Measurements from ENCODE around the gene CPXM1. TPM values are rescaled to one million over a fixed set of nuclear protein-coding genes. Genes with fewer than 3 reads are reported as not detected.

The CPXM1 gene
- total RNA-seq (2014; rRNA removed) (not detected in 2 replicates), Bru-seq, nascent RNA (percentile 14 among the genes with signal in this experiment), BruChase-seq, experiment 1, labeled RNA remaining after a 6-hour chase (percentile 25 among the genes with signal in this experiment), BruChase-seq, experiment 2, labeled RNA remaining after a 2-hour chase (percentile 22 among the genes with signal in this experiment)
- long read RNA-seq, result 0 reads

GRCh38 chr20:2800521-2801285 lies at the start of gene CPXM1:
TSS of gene CPXM1 (minus strand) at chr20:2800627. CDS start at chr20:2800572, 55 bp downstream.
- H3F3A ChIP-seq (ENCODE audit: low read length, unreplicated experiment), result no peaks in the 10 kb centered on the region
- TF ChIP-seq EZH2phosphoT487 (IDR thresholded peaks at IDR 0.05; ENCODE audit: borderline replicate concordance, low read length) (no peak), EZH2 (IDR thresholded peaks at IDR 0.05; ENCODE audit: low read length, unreplicated experiment) (no peak), CTCF (conservative IDR thresholded peaks at IDR 0.05; ENCODE audit: low read depth, low read length) (no peak)
- ATAC-seq, result no peak
- H3K27me3 ChIP-seq (ENCODE audit: low read length), result no peaks in the 10 kb centered on the region
- H3K36me3 ChIP-seq (ENCODE audit: low read depth, low read length), result no peaks in the 10 kb centered on the region
- H3K9me2 ChIP-seq (replicated peaks; ENCODE audit: low read length), result no peaks in the 10 kb centered on the region
- no peak within 1 kb of the TSS for H3K4me2 ChIP-seq (ENCODE audit: low read length)
- no peaks in the 10 kb centered on the region for H3K9me3 ChIP-seq (ENCODE audit: low read length)
- no peaks in the 10 kb centered on the region for H4K20me1 ChIP-seq (ENCODE audit: low read length)
- no peak for DNase-seq
- ChIA-PET CTCF (no interaction called here), POLR2A (ENCODE audit: unreplicated experiment) (no interaction called here)
- no peaks in the 10 kb centered on the region for H3K4me1 ChIP-seq (ENCODE audit: insufficient read depth, low read length)
- no peaks in the 10 kb centered on the region for H3K79me2 ChIP-seq (ENCODE audit: low read length)
- no peak within 1 kb of the TSS for H3K27ac ChIP-seq (ENCODE audit: low read length)
- no TSS peak for BruUV-seq (replicated peaks)
- no peak within 1 kb of the TSS for H3K4me3 ChIP-seq (ENCODE audit: low read length)
- H2AFZ ChIP-seq (ENCODE audit: low read length), result no peak within 1 kb of the TSS
- no peak within 1 kb of the TSS for H3K9ac ChIP-seq (ENCODE audit: low read length)
- intact Hi-C loops (cut with micrococcal nuclease), result no loop called here

GRCh38 chr20:2849529-2849928 lies 49.1 kb upstream of the CPXM1 start:
- no peak for ATAC-seq
- no peaks in the 10 kb centered on the region for H3F3A ChIP-seq (ENCODE audit: low read length, unreplicated experiment)
- no peak overlapping the region for H3K4me3 ChIP-seq (ENCODE audit: low read length)
- no peaks in the 10 kb centered on the region for H4K20me1 ChIP-seq (ENCODE audit: low read length)
- ChIA-PET POLR2A (ENCODE audit: unreplicated experiment) (no interaction called here), CTCF (no interaction called here)
- intact Hi-C loops (cut with micrococcal nuclease), result no loop called here
- no peak overlapping the region for H2AFZ ChIP-seq (ENCODE audit: low read length)
- no peak overlapping the region for H3K4me2 ChIP-seq (ENCODE audit: low read length)
- no peaks in the 10 kb centered on the region for H3K9me2 ChIP-seq (replicated peaks; ENCODE audit: low read length)
- no peak overlapping the region for H3K27ac ChIP-seq (ENCODE audit: low read length)
- no peaks in the 10 kb centered on the region for H3K36me3 ChIP-seq (ENCODE audit: low read depth, low read length)
- H3K79me2 ChIP-seq (ENCODE audit: low read length), result 0 out of 2 replicates have a peak, but pooled peaks cover 4% of the 10 kb centered on the region
- H3K27me3 ChIP-seq (ENCODE audit: low read length), result no peaks in the 10 kb centered on the region
- TF ChIP-seq CTCF (conservative IDR thresholded peaks at IDR 0.05; ENCODE audit: low read depth, low read length) (no peak), EZH2phosphoT487 (IDR thresholded peaks at IDR 0.05; ENCODE audit: borderline replicate concordance, low read length) (no peak), EZH2 (IDR thresholded peaks at IDR 0.05; ENCODE audit: low read length, unreplicated experiment) (no peak)
- no peaks in the 10 kb centered on the region for H3K9me3 ChIP-seq (ENCODE audit: low read length)
- no peak overlapping the region for H3K9ac ChIP-seq (ENCODE audit: low read length)
- H3K4me1 ChIP-seq (ENCODE audit: insufficient read depth, low read length), result no peaks in the 10 kb centered on the region
- DNase-seq, result no peak
- no TSS peak for BruUV-seq (replicated peaks)

GRCh38 chr20:2847802-2848201 lies 47.4 kb upstream of the CPXM1 start:
- Histone ChIP-seq H3K36me3 (ENCODE audit: low read depth, low read length) (no peaks in the 10 kb centered on the region), H3F3A (ENCODE audit: low read length, unreplicated experiment) (no peaks in the 10 kb centered on the region), H3K9me3 (ENCODE audit: low read length) (no peaks in the 10 kb centered on the region), H4K20me1 (ENCODE audit: low read length) (no peaks in the 10 kb centered on the region), H3K4me1 (ENCODE audit: insufficient read depth, low read length) (no peaks in the 10 kb centered on the region), H3K4me3 (ENCODE audit: low read length) (no peak overlapping the region), H3K79me2 (ENCODE audit: low read length) (0 out of 2 replicates have a peak, but pooled peaks cover 4% of the 10 kb centered on the region), H3K4me2 (ENCODE audit: low read length) (no peak overlapping the region), H3K27me3 (ENCODE audit: low read length) (no peaks in the 10 kb centered on the region), H3K27ac (ENCODE audit: low read length) (no peak overlapping the region), H3K9ac (ENCODE audit: low read length) (no peak overlapping the region), H2AFZ (ENCODE audit: low read length) (no peak overlapping the region), H3K9me2 (replicated peaks; ENCODE audit: low read length) (no peaks in the 10 kb centered on the region)
- no peak for ATAC-seq
- intact Hi-C loops (cut with micrococcal nuclease), result no loop called here
- BruUV-seq (replicated peaks), result no TSS peak
- TF ChIP-seq EZH2 (IDR thresholded peaks at IDR 0.05; ENCODE audit: low read length, unreplicated experiment) (no peak), EZH2phosphoT487 (IDR thresholded peaks at IDR 0.05; ENCODE audit: borderline replicate concordance, low read length) (no peak), CTCF (conservative IDR thresholded peaks at IDR 0.05; ENCODE audit: low read depth, low read length) (no peak)
- no peak for DNase-seq
- POLR2A ChIA-PET (ENCODE audit: unreplicated experiment), result no interaction called here
- CTCF ChIA-PET, result no interaction called here
